HS-5 (cell line): ENCODE measurements around the gene SMIM3.
"Not testable (repeated sequence)": the region's sequence is repeated elsewhere in the genome, so short reads cannot be mapped to it uniquely, and the experiment has no call there.

Source experiments
- DNase-seq: peaks from one replicate; pipeline ENCODE4 v3.0.0-alpha.2; 2012; ENCODE audit warnings: low read depth

The SMIM3 gene, protein sequence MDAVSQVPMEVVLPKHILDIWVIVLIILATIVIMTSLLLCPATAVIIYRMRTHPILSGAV

DNA sequence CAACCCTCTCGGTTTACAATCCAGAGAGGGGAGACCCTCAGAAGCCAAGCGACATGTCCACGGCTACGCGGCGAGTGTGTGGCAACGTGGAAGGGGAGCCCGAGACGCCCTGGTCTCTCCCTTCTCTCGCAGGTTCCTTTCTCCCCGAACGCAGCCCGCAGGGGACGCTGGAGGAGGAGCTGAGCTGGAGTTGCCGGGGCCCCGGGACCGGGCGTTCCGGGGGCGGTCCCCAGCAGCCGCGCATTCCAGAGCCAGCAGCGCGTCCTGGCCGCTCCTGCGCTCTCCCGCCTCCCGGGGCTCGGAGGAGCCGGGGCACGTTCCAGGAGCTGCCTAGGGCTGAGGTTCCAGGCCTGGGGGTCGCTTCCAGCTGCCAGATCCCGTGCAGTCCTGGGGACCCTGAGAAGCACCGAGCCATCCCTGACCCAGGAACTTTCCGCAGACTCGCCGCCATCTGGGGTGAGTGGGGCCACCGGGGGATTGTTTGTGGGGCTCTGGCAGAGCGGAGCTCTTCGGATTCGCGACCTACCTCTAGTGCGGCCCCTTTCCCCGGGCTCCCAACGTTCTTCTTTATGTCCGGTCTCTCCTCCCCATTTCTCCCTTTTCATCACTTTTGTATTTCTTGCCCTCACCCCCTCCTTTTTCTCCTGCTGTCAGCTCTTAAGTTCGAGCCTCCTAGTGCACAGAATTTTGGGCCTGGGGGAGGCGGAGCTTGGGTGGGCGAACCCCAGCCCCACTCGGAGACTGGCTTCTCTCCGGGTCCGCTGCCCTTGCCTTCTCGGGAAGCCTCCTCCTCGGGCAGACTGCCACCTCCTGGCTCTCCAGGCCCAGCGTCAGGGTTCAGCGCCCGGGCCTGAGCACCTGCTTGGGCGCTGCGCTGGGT is at the start of gene SMIM3:
TSS of gene SMIM3 (plus strand) at position 241 of the 880 bp plus-strand sequence. CDS start 16,684 bp downstream, outside the sequence.
- DNase-seq = no peak

GRCh38 chr5:150729859-150730258 is 48.7 kb upstream of the SMIM3 start:
- DNase-seq = no peak

DNA sequence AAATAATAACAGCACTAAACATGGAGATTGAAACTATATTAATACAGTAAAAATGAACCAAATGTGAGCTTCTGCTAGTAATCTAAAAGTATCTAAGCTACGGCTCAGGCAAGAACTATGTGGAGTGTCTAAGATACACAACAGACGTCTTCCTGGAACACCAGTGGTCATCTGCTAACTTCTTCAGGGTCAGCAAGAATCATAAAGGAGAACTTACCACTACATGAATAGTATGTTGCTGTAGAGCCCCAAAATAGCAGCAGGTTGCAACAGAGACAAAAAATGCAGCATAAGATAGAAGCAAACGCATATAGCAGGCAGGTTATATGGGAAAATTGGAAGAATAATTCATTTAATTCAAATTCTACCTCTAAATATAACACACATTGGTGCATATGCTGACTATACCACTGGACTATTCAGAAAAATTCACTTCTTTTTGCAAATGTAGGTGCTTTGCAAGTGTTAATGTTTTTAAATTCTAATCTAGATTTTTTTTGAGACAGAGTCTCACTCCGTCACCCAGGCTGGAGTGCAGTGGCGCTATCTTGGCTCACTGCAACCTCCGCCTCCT is 46.8 kb upstream of the SMIM3 start:
- no peak for DNase-seq

DNA sequence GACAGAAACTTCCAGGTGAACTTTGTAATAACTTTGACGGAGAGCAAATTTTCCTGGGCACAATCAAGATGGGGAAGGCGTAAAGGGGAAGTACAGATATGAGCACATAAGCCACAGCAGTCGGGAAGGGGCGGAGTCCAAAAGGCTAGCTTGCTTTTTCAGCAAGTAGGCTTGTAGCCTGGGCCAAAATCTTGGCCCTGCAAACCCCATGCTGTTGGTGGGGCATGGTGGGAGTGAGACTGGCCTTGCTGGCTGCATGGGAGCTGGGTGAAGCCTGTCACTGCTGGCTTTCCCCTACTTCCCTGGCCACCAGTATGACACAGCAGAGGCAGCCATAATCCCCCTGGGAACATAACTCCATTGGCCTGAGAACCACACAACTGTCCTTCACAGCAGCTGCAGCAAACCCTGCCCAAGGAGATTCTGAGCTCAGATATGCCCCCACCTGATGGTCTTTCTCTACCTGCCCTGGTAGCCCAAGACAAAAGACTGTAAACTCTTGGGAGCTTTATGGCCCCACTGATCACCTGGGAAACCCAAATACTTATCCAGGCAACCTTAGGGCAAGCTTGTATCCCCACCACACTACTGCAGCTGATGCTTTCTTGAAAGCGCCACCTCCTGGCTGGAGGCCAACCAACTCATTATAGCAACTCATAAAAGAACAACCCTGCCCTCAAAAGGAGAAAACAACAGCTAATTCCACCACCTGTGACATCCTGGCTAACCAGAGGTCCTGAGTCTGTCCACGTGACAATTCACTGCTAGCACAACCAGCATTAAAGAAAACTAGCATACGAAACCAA is 43.8 kb upstream of the SMIM3 start:
- DNase-seq = no peak

DNA sequence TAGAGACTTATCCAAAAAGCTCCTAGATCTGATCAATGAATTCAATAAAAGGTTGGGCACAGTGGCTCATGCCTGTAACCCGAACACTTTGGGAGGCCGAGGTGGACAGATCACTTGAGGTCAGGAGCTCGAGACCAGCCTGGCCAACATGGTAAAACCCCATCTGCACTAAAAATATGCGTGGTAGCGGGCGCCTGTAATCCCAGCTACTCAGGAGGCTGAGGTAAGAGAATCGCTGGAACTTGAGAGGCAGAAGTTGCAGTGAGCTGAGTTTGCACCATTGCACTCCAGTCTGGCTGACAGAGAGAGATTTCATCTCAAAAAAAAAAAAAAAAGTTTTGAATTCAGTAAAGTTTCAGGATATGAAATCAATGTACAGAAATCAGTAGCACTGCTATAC is 39.7 kb upstream of the SMIM3 start:
- no peak for DNase-seq

- DNase-seq = no peak
These were observed 37.6 kb upstream of the SMIM3 start for GRCh38 chr5:150740992-150741391.

DNA sequence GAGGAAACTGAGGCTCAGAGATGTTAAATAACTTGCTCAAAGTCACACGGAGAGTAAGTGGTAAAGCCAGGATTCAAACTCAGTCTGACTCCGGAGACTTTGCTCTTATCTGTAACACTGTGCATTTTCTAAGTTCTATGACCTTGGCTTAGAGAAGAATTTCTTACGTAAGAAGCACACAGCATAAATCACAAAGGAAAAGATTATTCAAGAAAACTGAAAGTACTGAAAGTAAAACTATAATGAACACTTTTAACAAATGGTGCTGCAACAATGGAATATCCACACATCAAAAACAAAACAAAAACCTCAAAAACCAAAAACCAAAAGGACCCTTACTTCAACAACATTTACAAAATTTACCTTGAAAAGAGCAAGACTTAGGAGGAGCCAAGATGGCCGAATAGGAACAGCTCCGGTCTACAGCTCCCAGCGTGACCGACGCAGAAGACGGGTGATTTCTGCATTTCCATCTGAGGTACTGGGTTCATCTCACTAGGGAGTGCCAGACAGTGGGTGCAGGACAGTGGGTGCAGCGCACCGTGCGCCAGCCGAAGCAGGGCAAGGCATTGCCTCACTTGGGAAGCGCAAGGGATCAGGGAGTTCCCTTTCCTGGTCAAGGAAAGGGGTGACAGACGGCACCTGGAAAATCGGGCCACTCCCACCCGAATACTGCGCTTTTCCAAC is 36.0 kb upstream of the SMIM3 start:
- DNase-seq = not testable (repeated sequence)

- not testable (repeated sequence) for DNase-seq
These were observed 35.4 kb upstream of the SMIM3 start for GRCh38 chr5:150743142-150743488.

GRCh38 chr5:150750469-150750868 is 28.1 kb upstream of the SMIM3 start:
- no peak for DNase-seq

- DNase-seq = no peak
These were observed 27.3 kb upstream of the SMIM3 start for GRCh38 chr5:150751096-150751891.

DNA sequence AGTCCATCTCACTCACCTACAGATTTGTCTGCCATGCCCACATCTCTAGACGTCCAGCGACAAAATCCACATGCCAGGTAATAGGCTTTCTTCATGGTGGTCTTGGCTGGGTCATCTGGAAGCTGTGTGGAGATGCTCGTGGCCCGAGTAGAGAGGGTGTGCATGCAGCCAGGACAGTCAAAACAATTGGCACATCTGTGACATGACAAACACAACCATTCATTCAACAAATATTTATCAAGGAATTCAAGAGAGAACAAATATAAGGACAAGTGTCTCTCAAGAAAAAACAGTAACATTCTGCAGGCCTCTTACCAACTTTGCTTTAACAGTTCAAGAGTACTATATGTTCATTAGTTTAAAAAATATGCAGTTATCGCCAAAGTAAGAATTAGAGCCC is 25.1 kb upstream of the SMIM3 start:
- no peak for DNase-seq

DNA sequence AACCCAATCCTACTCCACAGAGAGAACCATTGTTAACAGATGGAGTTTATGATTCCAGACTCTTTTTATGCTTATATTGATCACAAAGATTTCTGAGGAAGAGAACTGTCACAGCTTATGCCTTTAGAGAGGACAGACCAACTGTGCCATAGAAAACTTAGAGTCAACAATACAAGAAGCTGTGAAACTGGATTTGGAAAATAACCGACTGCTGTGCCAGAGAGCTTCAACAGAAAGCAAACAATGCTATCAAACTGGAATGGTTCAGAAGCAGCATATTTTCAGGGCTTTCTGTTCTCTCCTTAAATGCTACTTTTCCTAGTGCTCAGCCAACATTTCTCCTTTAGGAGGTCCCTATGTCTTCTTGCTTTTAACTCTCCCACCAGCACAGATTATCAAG is 24.7 kb upstream of the SMIM3 start:
- DNase-seq = no peak

DNA sequence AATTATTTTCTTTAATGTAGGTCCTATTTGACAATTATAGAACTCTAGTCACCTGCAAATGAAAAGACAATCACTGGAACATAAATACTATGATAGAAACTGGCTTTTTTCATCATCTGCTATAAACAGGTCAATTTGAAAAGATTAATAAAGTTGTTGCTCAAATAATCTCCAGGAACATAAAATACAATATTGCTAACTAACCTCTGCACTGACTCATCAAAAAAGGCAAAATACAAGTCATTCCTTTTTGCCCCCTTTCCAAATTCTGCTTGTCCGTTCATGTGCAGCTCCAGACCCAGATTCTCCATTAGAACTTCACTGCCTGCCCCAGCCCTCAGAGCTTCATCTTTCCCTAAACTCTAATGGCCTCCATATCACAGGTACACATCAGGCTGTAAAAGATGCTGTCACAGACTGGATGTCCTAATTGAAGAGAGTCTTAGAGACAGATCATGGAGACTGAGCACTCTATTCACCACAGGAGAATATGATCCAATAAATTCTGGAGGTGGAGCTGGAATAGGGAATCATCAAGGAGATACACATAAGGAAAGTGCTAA is 21.4 kb upstream of the SMIM3 start:
- DNase-seq = no peak

- DNase-seq = no peak
These were observed 20.4 kb upstream of the SMIM3 start for GRCh38 chr5:150758203-150758530.

- DNase-seq = peak; percentile 98
These were observed 19.8 kb upstream of the SMIM3 start, which contains the start of gene DCTN4 for GRCh38 chr5:150758531-150759333. TSS of gene DCTN4 (minus strand) at chr5:150759017. CDS start at chr5:150758993, 24 bp downstream.

DNA sequence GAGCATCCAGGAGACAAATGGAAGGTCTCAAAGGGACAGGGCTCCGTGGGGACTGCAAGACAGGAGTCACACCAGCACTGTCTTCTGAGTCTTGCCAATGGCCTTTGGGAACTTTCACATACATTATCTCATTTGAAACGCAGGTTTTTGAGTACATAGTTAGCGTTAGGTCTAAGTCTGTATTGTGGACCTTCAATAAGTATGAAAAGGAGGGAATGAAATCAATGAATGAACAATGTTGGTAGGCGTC is 19.3 kb upstream of the SMIM3 start:
- no peak for DNase-seq

GRCh38 chr5:150762211-150762610 is 16.3 kb upstream of the SMIM3 start:
- no peak for DNase-seq

DNA sequence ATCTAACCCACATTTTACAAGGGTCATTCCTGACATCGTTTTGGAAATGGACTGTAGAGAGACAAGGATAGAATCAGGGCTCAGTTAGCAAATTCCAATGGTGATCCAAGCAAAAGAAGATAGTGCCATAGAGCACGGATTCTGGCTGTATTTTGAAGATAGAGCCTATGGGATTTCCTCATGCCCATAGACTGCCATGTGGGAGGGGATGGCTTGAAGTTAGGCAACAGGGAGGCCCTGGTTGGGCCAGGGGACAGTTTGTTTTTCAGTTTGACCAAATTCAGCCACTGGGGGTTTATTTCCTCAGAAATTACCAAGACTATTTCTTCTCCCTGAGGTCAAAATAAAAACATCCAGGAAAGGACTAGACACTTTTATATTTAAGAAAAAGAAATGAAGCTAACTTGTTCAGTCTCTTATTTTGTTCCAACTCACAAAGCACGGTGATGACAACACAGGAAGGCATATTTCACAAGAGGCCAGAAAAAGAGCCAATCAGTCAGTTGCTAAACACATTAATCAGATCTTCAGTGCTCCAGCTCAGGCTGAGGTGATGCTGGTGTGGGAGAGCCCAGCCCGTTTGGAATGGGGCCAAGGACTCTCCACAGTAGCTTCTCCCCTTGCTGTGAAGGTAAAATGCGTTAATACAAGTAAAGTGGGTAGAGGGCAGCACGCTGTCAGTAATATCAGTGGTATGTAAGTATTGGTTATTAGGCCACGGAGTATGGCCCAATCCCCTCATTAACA is 15.4 kb upstream of the SMIM3 start:
- DNase-seq = peak; percentile 63

DNA sequence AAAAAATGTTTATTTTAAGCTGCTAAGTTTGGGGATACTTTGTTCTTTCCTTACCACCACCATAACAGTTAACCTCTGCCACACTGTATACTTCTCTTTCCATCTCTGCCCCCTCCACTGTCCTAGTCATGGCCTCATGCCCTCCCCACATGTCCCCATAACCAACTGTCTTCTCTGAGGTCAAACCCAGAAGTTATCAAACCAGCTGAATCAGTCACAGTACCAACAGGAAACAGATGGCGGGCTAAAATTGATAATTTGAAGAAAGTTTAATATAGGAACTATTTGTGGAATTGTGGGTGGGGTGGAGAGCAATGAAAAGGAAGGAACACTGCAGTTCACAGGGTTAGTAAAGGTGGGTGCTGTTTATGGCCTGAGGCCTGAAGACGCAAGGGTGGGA is 14.0 kb upstream of the SMIM3 start:
- no peak for DNase-seq
